T-helper 17 cell (primary cell): Measurements from ENCODE around the gene FBLN2. TPM values are rescaled to one million over a fixed set of nuclear protein-coding genes. Genes with fewer than 3 reads are reported as not detected.

ENCODE experiments used
- ATAC-seq: fragments of 150-1000 bp; cut with Tn5 transposase; 2 replicates; pipeline ENCODE4 v1.10.0; 2021; ENCODE audit warnings: mild to moderate bottlenecking, moderate library complexity
- DNase-seq, 3 donors: peaks; one replicate each; pipeline versions ENCODE4 v3.0.0 to v3.0.0-alpha.2; 2020 to 2021
- H3K9me3 ChIP-seq: one replicate; pipeline ENCODE4 v1.7.0; 2013; ENCODE audit warnings: low read length, mild to moderate bottlenecking; ENCODE audit not compliant: control insufficient read depth, poor library complexity, severe bottlenecking
- H3K27ac Mint-ChIP-seq: one replicate; pipeline ENCODE4 v1.8.0; 2022; ENCODE audit warnings: mild to moderate bottlenecking, moderate library complexity, mixed read lengths
- H3K27me3 Mint-ChIP-seq: one replicate; pipeline ENCODE4 v1.8.0; 2022; ENCODE audit warnings: mixed read lengths
- H3K36me3 Mint-ChIP-seq: one replicate; pipeline ENCODE4 v1.8.0; 2022; ENCODE audit warnings: low read depth, mixed read lengths
- H3K4me1 Mint-ChIP-seq: one replicate; pipeline ENCODE4 v1.8.0; 2022; ENCODE audit warnings: mild to moderate bottlenecking, mixed read lengths
- H3K4me3 Mint-ChIP-seq: one replicate; pipeline ENCODE4 v1.8.0; 2022; ENCODE audit warnings: mild to moderate bottlenecking, moderate library complexity, mixed read lengths
- total RNA-seq, 4 donors: library from RNA in 2 of 4; stranded (reverse) in 2 of 4; gene quantifications; one replicate each; pipeline ENCODE4 v1.2.3 and lab custom pipeline; 2022 to 2026

FBLN2 gene
- total RNA-seq, 2 donors from 2014 or later = 1.5 TPM; not detected in 1

- H3K9me3 ChIP-seq = no peaks in the 10 kb centered on the region
- H3K4me1 Mint-ChIP-seq = peaks cover 5% of the 10 kb centered on the region
- peaks cover 2% of the 10 kb centered on the region for H3K36me3 Mint-ChIP-seq
- no peak overlapping the region for H3K4me3 Mint-ChIP-seq
- no peak overlapping the region for H3K27ac Mint-ChIP-seq
- DNase-seq (no peak), ATAC-seq (no peak)
- peaks cover 43% of the 10 kb centered on the region for H3K27me3 Mint-ChIP-seq
Measured at GRCh38 chr3:13676356-13677017, 127.6 kb downstream of the FBLN2 start.

GRCh38 chr3:13677272-13677671 lies 128.3 kb downstream of the FBLN2 start:
- DNase-seq (no peak), ATAC-seq (no peak)
- Mint-ChIP-seq H3K27me3 (peaks cover 35% of the 10 kb centered on the region), H3K4me1 (peaks cover 5% of the 10 kb centered on the region), H3K36me3 (peaks cover 2% of the 10 kb centered on the region), H3K4me3 (no peak overlapping the region), H3K27ac (no peak overlapping the region)
- no peaks in the 10 kb centered on the region for H3K9me3 ChIP-seq

- no peaks in the 10 kb centered on the region for H3K9me3 ChIP-seq
- Mint-ChIP-seq H3K27ac (no peak overlapping the region), H3K4me3 (no peak overlapping the region), H3K4me1 (no peaks in the 10 kb centered on the region), H3K36me3 (peaks cover 3% of the 10 kb centered on the region), H3K27me3 (peaks cover 20% of the 10 kb centered on the region)
- ATAC-seq = no peak
- no peak for DNase-seq
Measured at GRCh38 chr3:13681931-13682330, 133.0 kb downstream of the FBLN2 start.

GRCh38 chr3:13682331-13683013 lies 133.5 kb downstream of the FBLN2 start:
- no peak for DNase-seq
- ATAC-seq = no peak
- H3K36me3 Mint-ChIP-seq = peaks cover 3% of the 10 kb centered on the region
- H3K27me3 Mint-ChIP-seq = peaks cover 16% of the 10 kb centered on the region
- H3K4me3 Mint-ChIP-seq = no peak overlapping the region
- H3K4me1 Mint-ChIP-seq = no peaks in the 10 kb centered on the region
- H3K9me3 ChIP-seq = no peaks in the 10 kb centered on the region
- no peak overlapping the region for H3K27ac Mint-ChIP-seq

GRCh38 chr3:13683288-13683687 lies 134.4 kb downstream of the FBLN2 start:
- peaks cover under 1% of the 10 kb centered on the region for H3K4me1 Mint-ChIP-seq
- H3K27ac Mint-ChIP-seq = no peak overlapping the region
- H3K4me3 Mint-ChIP-seq = no peak overlapping the region
- ATAC-seq (no peak), DNase-seq (no peak)
- H3K36me3 Mint-ChIP-seq = peaks cover 3% of the 10 kb centered on the region
- H3K27me3 Mint-ChIP-seq = peaks cover 16% of the 10 kb centered on the region
- no peaks in the 10 kb centered on the region for H3K9me3 ChIP-seq

GRCh38 chr3:13683772-13684171 lies 134.8 kb downstream of the FBLN2 start:
- no peaks in the 10 kb centered on the region for H3K9me3 ChIP-seq
- H3K27ac Mint-ChIP-seq = no peak overlapping the region
- DNase-seq (no peak), ATAC-seq (no peak)
- H3K36me3 Mint-ChIP-seq = peaks cover 3% of the 10 kb centered on the region
- H3K4me3 Mint-ChIP-seq = no peak overlapping the region
- H3K4me1 Mint-ChIP-seq = peaks cover 2% of the 10 kb centered on the region
- H3K27me3 Mint-ChIP-seq = peaks cover 16% of the 10 kb centered on the region

GRCh38 chr3:13684350-13684749 lies 135.4 kb downstream of the FBLN2 start:
- DNase-seq = no peak
- H3K27ac Mint-ChIP-seq = no peak overlapping the region
- H3K4me1 Mint-ChIP-seq = peaks cover 2% of the 10 kb centered on the region
- no peak overlapping the region for H3K4me3 Mint-ChIP-seq
- H3K36me3 Mint-ChIP-seq = peaks cover 3% of the 10 kb centered on the region
- no peaks in the 10 kb centered on the region for H3K9me3 ChIP-seq
- no peak for ATAC-seq
- peaks cover 19% of the 10 kb centered on the region for H3K27me3 Mint-ChIP-seq

- H3K9me3 ChIP-seq = no peaks in the 10 kb centered on the region
- Mint-ChIP-seq H3K4me1 (peaks cover 2% of the 10 kb centered on the region), H3K36me3 (peaks cover 3% of the 10 kb centered on the region), H3K27ac (no peak overlapping the region), H3K27me3 (peaks cover 24% of the 10 kb centered on the region), H3K4me3 (no peak overlapping the region)
- DNase-seq = no peak
- ATAC-seq = no peak
Measured at GRCh38 chr3:13684854-13685253, 135.9 kb downstream of the FBLN2 start.

DNA sequence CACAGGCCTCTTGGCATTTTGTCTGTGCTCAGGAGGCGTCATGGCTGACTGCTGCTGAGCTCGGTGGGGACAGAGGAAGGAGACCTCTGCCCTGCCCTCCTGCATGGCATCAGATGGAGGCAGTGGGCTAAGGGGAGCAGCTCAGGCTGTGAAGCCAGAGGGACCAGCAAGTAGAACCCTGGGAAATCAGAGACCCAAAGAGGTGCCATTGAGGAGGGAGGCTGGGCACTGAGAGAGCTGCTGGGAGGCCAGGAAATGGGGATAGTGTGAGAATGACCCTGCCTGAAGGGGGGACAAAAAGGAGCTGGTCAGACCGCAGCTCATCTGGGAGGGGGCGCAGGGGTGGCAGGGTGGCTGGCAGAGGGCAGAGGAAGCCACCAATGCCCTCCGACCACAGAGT lies 136.8 kb downstream of the FBLN2 start:
- H3K27ac Mint-ChIP-seq = no peak overlapping the region
- H3K9me3 ChIP-seq = no peaks in the 10 kb centered on the region
- DNase-seq (no peak), ATAC-seq (no peak)
- no peak overlapping the region for H3K4me3 Mint-ChIP-seq
- H3K27me3 Mint-ChIP-seq = peaks cover 24% of the 10 kb centered on the region
- peaks cover 2% of the 10 kb centered on the region for H3K4me1 Mint-ChIP-seq
- peaks cover 3% of the 10 kb centered on the region for H3K36me3 Mint-ChIP-seq

DNA sequence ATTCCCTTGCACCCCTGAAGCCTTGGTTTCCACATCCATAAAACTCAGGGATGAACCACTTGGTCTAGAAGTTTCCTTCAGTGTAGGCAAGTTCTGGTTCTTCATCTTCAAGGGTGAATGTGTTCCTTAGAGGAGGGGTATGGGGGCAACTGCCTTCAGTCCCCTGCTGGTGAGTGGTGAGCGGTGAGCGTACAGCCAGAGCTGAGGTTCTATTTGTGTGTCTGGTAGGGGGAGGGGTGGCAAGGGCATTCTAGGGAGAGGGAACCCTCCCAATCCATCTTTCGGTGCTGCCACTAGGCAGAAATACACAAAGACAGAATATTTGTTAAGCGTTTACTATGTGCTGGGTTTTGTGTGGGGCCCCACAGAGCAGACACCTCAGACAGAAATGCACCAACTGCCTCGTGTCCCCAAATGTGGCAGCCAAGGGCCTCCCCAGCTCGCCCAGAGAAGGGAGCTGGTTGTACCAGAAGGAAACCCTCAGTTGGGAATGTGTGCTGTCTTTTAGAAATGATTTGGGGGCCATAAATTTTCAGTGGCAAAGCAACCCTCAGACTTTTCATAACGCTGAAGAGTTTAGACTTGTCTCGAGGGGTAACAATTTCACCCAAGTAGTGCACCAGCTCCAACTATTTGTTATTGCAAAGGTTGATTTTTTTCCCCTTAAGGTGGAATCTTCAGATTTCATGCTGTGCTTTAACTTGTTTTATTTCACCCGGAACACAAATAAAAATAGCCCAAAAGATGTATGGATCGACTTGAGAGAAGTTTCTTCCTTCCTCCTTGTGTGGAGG lies 137.6 kb downstream of the FBLN2 start:
- Mint-ChIP-seq H3K4me3 (no peak overlapping the region), H3K27ac (no peak overlapping the region), H3K4me1 (peaks cover 2% of the 10 kb centered on the region), H3K27me3 (peaks cover 24% of the 10 kb centered on the region), H3K36me3 (peaks cover 3% of the 10 kb centered on the region)
- ATAC-seq (no peak), DNase-seq (no peak)
- no peaks in the 10 kb centered on the region for H3K9me3 ChIP-seq

DNA sequence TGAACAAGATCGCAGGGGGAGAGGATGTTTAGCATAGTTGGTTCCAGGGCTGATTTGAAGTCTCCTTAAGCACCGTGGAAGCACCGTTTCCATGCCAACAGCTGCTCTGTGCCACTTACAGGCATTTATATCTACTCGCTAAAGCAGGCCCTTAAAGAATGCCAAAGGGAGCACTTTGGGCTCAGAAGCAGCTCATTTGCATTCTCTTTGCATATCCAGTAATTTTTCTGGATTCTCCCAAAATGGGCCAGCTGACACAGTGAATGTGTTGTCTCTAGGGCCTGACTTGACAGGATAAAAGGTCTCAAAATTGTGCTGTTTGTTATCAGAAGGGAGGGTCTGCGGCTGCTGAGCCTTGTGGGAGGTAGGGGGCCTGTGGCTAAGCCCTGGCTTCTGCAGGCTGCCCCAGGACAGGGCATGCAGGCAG lies 138.6 kb downstream of the FBLN2 start:
- H3K36me3 Mint-ChIP-seq = peaks cover 3% of the 10 kb centered on the region
- peak overlapping the region; percentile 16 for H3K27ac Mint-ChIP-seq
- ATAC-seq = no peak
- H3K27me3 Mint-ChIP-seq = peaks cover 24% of the 10 kb centered on the region
- H3K4me1 Mint-ChIP-seq = peaks cover 2% of the 10 kb centered on the region
- no peaks in the 10 kb centered on the region for H3K9me3 ChIP-seq
- DNase-seq = no peak
- H3K4me3 Mint-ChIP-seq = no peak overlapping the region
